GM19025 (cell line): ENCODE data around the gene MTRF1.
"Not testable (repeated sequence)": the region's sequence is repeated elsewhere in the genome, so short reads cannot be mapped to it uniquely, and the experiment has no call there.

Experiments
- ATAC-seq: cut with Tn5 transposase; IDR thresholded peaks from one replicate; pipeline ENCODE4 v1.9.1; 2021; ENCODE audit warnings: mild to moderate bottlenecking, low read depth, moderate library complexity; ENCODE audit not compliant: unreplicated experiment

Gene MTRF1

DNA sequence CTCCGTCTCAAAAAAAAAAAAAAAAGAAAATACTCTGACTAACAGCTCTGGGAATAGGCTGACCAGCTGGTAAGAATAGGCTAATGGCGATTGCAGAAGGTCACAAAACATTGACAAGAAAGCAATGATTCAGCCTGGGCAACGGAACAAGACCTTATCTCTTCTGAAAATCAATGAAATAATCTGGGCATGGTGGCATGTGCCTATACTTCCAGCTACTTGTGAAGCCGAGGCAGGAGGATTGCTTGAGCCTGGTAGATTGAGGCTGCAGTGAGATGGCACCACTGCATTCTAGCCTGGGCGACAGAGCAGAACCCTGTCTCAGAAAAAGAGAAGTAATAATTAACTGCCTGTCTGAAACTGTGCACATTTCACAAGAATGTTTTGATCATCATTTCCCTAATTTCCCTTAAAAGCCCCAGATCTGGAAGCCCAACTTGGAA is 18.8 kb upstream of the MTRF1 start:
- no peak for ATAC-seq

DNA sequence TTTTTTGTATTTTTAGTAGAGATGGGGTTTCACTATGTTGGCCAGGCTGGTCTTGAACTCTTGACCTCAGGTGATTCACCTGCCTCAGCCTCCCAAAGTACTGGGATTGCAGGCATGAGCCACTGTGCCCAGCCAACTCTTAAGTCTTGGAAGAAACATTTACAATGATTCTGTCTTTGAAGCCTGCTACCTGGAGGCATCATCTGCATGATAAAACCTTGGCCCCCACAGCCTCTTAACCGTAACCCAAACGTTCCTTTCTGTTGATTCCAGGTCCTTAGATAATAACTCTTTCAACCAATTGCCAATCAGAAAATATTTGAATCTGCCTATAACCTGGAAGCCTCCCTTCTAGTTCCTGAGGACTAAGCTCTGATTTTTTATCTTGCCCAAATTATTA is 15.8 kb upstream of the MTRF1 start:
- not testable (repeated sequence) for ATAC-seq

DNA sequence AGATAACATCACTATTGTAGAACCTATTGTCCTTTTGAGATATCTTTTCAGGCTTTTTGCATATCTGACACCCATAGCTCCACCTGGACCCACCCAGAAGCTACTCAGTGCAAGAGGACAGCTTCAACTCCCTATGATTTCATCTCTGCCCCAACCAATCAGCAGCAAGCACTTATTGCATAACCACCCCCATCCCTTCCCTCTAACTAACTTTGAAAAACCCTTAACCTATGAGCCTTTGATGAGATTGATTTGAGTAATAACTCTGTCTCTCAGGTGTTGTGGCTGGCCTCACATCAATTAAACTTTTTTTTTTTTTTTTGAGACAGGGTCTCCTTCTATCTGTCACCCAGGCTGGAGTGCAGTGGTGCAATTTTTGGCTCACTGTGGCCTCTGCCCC is 13.4 kb upstream of the MTRF1 start:
- ATAC-seq = no peak

DNA sequence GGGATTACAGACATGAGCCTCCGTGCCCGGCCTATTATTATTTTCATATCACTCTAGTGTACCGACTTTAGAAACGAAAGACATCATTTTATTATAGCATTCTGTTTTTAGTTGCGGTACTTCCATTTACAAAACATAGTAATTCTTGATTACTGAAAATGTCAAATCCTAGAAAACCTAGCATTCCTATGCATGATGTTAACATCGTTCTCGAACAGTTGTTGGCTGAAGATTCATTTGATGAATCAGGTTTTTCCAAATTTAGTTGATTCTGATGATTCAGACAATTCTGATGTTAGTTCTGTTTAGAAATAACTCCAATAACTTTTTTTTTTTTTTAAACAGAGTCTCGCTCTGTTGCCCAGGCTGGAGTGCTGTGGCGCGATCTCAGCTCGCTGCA is 11.5 kb upstream of the MTRF1 start:
- ATAC-seq = no peak

DNA sequence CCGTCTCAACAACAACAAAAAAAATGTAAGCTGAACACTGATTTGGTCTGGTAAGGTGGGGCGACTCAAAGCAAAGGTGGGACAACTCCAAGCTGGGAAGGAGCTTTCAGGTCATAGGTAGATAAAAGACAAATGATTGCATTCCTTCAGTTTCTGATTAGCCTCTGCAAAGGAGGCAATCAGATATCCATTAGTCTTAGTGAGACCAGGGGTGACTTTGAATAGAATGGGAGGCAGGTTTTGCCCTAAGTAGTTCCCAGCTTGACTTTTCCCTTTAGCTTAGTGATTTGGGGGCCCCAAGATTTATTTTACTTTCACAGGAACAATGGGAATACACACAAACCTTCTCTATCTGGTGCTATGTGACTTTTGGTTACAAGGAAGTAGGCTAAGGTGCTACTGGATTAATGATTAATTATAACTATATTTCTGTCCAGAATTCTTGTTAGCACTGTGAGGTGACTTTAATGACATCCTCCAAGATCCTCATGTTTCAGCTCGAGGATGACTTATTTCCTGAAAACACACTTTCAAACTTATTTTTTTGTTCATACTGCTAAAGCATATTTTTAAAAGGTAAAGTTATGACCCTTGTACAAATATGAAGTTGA is 10.6 kb upstream of the MTRF1 start:
- ATAC-seq = no peak

DNA sequence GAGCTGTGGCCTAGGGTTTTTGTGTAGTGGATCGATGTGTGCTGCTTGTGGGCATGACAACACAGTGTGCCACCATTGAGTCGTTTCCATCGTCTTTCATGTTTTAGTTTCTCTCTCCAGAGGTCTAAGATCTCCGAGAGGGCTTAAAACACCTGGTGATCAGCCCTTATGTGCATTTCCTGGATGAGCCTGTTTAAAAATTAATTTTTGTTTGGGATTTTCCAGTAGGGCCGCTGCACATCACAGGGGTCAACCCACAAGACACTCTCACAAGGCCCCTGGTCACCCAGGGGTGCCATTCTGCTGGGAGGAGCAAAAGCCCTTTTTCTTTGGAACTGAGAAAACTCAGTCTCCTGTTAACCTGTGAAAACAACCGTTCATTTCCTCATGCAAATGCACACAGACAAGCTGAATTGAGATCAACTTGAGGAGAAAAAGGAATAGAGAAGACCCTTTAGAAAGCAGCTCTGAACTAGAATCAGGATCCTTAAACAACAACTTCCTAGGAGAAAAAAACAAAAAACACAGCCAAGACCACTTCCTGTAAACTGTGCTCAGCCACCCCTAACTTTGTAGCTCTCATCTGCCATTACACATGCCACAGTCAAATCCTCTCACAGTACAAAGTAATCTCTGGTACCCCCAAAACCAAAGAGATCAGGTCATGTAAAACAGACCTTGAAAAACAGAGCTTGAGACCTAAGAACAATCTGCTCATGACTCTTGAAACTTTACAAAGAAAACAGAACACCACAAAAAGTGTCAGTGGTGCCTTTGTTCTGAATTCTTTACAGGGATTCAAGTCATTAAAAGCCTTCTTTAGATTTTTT is 8.3 kb upstream of the MTRF1 start:
- no peak for ATAC-seq

DNA sequence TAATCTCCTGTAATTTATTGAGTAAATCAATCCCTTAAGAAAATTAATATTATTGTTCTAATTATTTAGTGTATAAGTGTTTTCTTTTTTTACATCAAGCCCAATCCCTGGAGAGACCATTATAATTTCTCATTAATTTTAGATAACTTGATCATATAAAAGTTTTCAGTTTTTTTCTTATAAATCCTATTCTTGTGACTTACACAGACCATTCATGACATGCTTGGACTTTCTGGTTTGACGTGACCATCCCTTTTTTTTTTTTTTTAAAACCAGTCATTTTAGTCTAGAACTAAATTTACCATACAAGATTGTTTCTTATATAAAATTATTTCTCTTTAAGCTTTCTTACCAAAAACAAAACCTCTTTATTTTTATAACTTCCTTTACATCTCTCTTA is 5.4 kb upstream of the MTRF1 start:
- ATAC-seq = no peak

DNA sequence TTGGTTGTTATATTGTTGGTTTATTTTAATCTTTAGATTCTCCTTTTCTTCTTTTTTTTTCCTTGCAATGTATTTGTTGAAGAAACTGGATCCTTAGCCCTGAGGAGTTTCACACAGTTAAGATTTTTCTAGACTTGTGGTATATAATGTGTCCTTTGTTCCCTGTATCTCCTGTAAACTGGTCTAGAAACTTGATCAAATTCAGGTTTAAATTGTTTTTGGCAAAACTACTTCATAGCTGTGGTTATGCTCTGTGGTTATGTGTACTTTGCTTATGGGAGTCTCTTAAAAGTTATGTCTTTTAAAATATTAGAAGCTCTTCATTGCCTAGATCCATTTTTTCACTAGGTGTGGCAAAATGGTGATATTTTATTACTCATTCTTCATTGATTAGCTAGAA is 3.7 kb upstream of the MTRF1 start:
- ATAC-seq = no peak

DNA sequence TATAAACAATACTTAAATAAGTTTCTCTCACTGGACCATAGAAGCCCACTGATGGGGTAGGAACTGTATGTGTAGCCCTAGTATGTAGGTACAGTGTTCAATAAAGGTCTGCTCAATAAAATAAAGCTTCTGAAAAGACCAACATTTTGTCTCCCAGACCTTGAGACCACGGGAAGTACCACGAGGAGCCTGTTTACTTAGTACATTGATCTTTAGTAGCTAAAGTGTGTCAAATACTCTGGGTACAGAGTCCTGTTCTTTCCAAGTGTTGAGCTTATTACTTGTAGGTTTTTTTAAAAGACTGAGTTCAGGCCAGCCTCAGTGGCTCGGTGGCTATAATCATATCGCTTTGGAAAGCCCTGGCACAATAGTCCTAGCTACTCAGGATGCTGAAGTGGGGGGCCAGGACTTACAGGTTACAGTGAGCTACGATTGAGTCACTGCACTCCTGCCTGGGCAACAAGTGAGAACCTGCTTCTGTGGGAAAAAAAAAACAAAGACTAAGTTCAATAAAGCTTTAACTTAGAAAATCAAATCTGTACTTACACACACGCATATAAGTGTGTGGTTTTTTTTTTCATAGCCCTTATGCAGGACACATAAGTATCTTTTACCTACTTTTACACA is 3.4 kb downstream of the MTRF1 start:
- no peak for ATAC-seq

DNA sequence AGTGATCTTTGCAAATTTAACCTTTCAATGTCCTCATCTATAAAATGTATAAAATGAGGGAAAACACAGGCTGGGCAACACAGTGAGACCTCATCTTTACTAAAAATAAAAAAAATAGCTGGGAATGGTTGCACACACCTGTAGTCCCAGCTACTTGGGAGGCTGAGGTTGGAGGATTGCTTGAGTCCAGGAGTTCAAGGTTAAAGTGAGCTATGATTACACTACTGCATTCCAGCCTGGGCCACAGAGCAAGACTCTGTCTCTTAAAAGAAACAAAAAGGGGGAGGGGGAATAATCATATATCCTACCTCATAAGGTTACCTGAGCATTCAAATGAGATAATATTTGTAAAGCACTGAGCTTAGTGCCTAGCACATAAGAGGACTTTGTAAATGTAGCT is 5.8 kb downstream of the MTRF1 start:
- ATAC-seq = no peak

DNA sequence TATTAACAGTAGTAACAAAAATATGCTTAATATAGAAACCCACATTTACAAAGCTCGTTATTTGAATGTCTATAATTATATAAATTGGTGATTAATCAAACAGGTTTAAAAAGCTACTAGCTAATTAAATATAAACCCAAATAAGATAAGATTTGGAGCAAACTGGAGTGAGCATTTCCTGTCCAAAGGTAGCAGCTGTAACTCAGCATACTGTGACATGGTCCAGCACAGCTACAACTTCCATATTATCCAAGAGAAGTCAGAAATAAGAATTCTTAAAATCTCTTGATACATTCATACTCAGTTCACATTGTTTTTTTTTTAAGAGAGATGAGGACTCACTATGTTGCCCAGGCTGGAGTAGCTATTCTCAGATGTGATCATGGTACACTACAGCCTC is 8.5 kb downstream of the MTRF1 start:
- no peak for ATAC-seq

DNA sequence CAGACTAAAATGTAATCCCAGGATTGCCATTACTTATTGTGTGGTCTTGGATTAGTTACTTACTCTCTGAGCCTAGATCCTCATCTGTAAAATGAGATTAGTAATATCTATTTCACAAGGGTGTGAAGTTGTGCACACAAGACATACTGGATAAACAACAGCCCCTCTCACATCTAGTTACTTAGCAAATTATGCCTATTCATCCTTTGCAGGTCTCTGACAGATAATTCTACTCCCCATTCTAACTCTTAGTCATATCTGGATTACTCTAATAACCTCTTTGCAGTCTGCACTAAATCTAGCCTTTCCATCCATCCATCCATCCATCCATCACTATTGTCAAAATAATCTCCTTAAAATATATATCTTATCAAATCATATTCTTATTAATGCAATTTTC is 12.4 kb downstream of the MTRF1 start:
- ATAC-seq = no peak

DNA sequence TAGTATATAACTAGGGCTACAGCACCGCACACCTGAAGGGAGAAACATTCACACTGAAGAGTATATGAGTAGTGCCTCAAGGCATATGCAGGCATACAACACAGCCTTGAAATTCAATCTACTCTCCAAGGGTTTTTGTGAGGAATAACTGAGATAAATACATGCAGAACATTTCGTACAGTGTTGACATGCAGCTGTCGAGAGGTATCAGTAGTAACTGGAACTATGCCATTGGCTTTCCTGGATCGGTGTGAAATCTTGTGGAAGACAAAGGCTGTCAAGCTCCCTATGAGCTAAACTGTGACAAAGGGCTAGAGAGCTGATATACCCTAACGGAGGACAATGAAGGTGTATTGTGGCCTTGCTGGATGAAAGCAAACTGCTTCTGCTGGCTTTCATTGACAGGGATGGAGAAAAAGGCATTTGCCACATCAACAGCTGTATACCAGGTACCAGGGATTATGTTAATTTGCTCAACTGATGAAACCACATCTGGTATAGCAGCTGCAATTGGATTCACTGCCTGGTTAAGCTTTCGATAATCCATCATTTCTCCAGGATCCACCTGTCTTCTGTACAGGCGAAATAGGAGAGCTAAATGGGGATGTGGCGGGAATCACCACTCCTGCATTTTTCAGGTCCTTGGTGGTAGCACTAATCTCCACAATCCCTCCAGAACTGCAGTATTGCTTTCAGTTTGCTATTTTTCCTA is 16.3 kb downstream of the MTRF1 start:
- no peak for ATAC-seq

DNA sequence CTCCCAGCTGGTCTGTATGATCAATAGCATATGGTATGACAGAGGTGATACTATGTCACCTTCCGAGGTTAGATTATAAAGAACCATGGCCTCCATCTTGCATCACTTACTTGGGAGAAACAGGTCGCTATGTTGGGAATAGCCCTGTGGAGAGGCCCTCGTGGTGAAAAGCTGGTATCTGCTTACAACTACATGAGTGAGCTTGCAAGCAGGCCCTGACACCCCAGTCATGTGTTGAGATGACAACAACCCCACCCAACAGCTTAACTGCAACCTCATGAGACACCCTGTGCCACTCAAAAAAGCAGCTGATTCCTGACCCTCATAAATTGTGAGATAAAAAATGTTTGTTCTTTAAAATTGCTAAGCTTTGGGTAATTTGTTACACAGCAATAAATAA is 18.8 kb downstream of the MTRF1 start:
- ATAC-seq = no peak

DNA sequence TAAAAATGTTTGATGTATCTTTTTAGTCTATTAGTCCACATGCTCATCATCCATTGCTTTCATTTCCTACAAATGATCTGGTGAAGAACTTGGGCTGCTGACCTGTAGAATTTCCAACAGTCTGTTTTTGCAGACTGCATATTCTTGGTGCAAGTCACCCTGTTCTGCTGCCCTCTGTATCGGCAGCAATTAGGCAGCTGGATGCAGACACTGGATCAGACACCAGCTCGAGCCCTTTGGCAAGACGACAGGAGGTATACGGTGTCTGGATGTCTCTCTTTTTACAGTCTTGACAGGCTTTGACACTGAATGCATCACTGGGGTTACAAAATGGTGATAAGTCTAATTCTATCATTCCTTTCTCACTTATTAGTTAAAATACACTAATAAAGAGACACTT is 21.8 kb downstream of the MTRF1 start:
- ATAC-seq = no peak

DNA sequence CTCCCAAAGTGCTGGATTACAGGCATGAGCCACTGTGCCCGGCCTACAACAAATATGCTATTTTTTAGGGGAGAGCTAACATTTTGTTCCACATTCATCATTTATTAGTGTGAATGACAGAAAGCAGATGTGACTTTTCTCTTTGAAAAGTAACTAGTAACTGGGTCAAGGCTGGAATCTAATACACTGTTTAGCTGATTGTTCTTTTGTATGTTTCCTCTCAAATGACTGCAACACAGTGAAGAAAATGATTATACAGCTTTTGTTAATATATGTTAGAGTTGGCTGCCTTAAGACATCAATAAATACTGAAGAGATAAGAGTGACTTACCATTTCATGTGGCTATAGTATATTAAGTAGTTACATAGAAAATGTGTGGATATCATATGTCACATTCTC is 27.0 kb downstream of the MTRF1 start:
- no peak for ATAC-seq

DNA sequence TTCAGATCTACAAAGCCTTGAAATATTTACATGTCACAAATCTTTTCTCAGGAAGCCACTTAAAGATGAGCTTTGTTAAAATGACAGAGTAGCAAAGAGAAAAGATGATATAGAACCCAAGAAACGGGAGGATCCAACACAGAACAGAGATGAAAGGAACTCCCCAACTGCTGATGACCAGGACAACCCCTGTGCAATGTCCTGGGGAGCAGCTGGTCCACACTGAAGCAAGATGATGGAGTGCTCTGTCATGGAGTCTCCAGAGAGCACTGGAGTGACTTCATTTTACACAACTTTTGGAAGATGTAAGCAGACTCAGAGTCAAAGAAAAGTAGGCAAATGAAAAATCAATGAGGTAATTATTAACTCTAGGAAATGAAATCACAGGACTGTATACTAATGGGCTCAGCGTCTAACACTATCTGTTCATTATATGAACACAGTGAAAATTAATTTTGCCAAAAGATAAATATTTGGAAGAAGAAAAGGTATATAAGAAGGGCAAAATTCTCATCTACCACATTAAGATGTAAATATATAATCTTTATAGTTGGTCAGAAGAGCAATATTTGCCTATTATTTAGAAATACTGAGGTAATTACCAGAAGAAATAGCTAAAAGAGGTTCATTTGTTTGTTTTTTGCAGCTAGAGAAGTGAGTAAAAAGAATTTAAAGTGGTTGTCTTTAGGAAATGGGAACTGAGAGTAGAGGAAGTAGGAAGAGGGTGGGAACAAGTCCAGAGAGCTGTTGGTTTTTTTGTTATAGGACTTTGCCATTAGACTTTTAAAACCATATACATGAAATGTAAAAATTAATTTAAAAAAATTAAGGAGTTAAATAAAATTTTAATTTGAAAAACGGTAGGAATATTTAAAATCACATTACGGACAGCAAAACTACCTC is 30.5 kb downstream of the MTRF1 start:
- ATAC-seq = no peak

DNA sequence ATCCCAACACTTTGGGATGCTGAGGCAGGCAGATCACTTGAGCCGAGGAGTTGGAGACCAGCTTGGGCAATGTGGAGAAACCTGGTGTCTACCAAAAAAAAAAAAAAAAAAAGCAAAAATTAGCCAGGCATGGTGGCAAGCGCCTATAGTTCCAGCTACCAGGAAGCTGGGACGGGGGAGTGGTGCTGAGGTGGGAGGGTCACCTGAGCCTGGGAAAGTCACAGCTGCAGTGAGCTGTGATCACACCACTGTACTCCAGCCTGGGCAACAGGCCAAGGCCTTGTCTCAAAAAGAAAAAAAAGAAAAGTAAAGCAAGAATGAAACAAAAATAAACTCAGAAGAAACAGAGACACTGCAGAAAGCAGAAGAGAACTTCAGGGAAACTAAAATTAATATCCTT is 31.6 kb downstream of the MTRF1 start:
- ATAC-seq = no peak

DNA sequence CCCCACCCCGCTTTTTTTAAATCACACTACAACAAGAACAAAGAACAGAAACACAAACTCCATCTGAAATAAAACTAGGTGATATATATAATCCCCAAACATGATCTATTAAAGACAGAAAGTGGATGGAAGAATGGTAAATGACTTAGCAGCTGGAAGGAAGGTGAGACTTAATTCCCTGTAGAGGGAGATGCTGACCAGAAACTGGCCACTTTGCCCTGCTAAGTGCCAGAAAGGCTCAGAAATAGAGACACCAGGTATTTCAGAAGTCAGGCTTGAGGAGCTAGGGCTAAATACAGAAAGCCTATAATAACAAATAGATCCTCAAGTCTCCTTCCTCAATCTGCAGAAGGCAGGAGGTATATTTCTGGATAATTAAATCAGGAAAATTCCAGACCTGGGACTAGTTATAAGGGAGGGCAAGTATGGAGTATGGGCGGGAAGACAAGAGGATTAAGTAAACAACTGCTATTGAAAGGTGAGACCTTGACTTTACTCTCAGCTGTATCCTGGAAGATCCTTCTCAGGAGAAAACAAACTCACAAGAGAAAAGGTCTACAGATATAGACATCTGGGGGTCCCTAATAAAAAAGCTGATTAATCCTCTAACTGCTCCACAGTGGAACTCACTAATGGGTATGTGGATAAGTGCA is 32.2 kb downstream of the MTRF1 start:
- no peak for ATAC-seq

DNA sequence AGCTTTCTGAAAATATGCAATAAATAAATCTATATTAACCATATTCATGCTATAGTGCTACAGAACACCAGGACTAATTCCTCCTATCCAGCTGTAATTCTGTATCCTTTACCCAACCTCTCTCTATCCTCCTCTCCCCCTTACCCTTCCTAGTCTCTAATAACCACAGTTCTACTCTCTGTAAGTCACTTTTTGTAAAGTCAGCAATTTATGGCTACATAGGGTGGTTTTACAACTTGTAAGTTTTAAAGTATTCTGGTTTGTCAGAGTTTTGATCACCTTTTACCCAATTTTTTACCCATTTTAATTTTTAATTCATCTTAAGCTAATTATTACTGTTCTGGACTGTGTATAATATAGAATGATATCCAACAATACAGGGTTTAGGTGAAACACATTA is 34.0 kb downstream of the MTRF1 start:
- ATAC-seq = no peak
